SK-N-MC (cell line): ENCODE data around the gene BRMS1L.
"Not testable (repeated sequence)": the region's sequence is repeated elsewhere in the genome, so short reads cannot be mapped to it uniquely, and the experiment has no call there.

Source experiments
- DNase-seq: peaks from one replicate; pipeline ENCODE4 v3.0.0-alpha.2; 2011; ENCODE audit warnings: low read depth, low spot score
- H3K27ac ChIP-seq: fragments of 200-600 bp; sonication (generic); 2 replicates; pipeline ENCODE4 v1.5.1; 2016; ENCODE audit warnings: mixed run types
- H3K36me3 ChIP-seq: fragments of 200-600 bp; sonication (generic); 2 replicates; pipeline ENCODE4 v1.6.1; 2017; ENCODE audit warnings: antibody characterized with exemption, low read length, mixed read lengths; ENCODE audit not compliant: insufficient read depth
- H3K4me3 ChIP-seq: fragments of 200-600 bp; sonication (generic); 2 replicates; pipeline ENCODE4 v1.5.1; 2016
- H3K9ac ChIP-seq: fragments of 200-600 bp; sonication (generic); 2 replicates; pipeline ENCODE4 v1.8.0; 2017; ENCODE audit warnings: mixed run types, mixed read lengths; ENCODE audit not compliant: insufficient read length
- H3K9me3 ChIP-seq: fragments of 200-600 bp; sonication (generic); 2 replicates; pipeline ENCODE4 v1.6.1; 2017; ENCODE audit warnings: low read depth, mild to moderate bottlenecking, antibody characterized with exemption, low read length, moderate library complexity, mixed read lengths
- EZH2 ChIP-seq: fragments of 200-600 bp; sonication (generic); IDR thresholded peaks from one replicate; pipeline ENCODE4 v1.6.1; 2017; ENCODE audit warnings: antibody characterized with exemption
- FOXP2 ChIP-seq: optimal IDR thresholded peaks from 2 replicates; pipeline ENCODE3; 2011; ENCODE audit warnings: mild to moderate bottlenecking, moderate library complexity; ENCODE audit not compliant: insufficient read depth; ENCODE audit errors: extremely low read length, control extremely low read depth
- POLR2AphosphoS5 ChIP-seq: IDR thresholded peaks from 2 replicates; pipeline ENCODE4 v1.6.1; 2012; ENCODE audit warnings: mild to moderate bottlenecking, low read depth, low read length, borderline replicate concordance

BRMS1L gene

DNA sequence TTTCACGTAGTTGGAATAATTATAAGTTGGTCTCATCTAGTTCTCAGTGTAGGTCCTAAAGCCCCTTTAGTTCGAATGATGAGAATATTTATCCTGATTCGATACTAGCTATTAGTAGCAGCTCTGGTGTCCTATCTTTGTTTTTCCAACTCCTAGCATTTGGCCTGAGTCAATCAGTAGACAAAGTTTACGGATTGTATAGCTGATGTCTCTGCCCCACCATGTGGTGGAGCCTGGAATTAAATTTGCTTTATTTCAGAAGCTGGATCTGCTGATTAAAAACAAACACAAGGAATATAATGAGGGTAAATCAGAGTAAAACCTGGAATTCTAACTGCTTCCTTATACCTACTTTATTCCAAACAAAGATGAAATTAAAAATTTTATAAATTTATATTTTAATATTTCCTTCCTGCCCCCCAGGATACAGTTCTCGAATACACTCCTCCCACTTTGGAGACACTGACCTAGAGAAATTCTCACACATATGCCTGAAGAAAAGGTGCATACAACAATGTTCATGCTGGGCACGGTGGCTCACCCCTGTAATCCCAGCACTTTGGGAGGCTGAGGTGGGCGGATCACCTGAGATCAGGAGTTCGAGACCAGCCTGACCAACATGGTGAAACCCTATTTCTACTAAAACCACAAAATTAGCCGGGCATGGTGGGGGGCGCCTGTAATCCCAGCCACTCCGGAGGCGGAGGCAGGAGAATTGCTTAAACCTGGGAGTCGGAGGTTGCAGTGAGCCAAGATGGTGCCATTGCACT, 7.6 kb upstream of the BRMS1L start:
- Histone ChIP-seq H3K9ac (no peak overlapping the region), H3K27ac (no peak overlapping the region), H3K36me3 (no peaks in the 10 kb centered on the region), H3K9me3 (no peaks in the 10 kb centered on the region), H3K4me3 (no peak overlapping the region)
- no peak for DNase-seq
- no peak for TF ChIP-seq EZH2

GRCh38 chr14:35819591-35820540, 6.3 kb upstream of the BRMS1L start:
- no peak overlapping the region for H3K9ac ChIP-seq
- no peaks in the 10 kb centered on the region for H3K9me3 ChIP-seq
- no peak overlapping the region for H3K4me3 ChIP-seq
- TF ChIP-seq EZH2: no peak
- no peak for TF ChIP-seq FOXP2
- no peak for TF ChIP-seq POLR2AphosphoS5
- DNase-seq: no peak
- no peak overlapping the region for H3K27ac ChIP-seq
- H3K36me3 ChIP-seq: no peaks in the 10 kb centered on the region

- H3K9ac ChIP-seq: peak overlapping the region; percentile 32
- H3K36me3 ChIP-seq: no peaks in the 10 kb centered on the region
- peak overlapping the region; percentile 8; the same call in 1 of the 2 replicates for H3K4me3 ChIP-seq
- DNase-seq: no peak
- H3K9me3 ChIP-seq: no peaks in the 10 kb centered on the region
- TF ChIP-seq FOXP2: no peak
- no peak for TF ChIP-seq POLR2AphosphoS5
- TF ChIP-seq EZH2: no peak
- H3K27ac ChIP-seq: peak overlapping the region; percentile 45; the same call in 1 of the 2 replicates
These were observed 4.3 kb upstream of the BRMS1L start for GRCh38 chr14:35821564-35822411.

GRCh38 chr14:35822501-35822900, 3.6 kb upstream of the BRMS1L start:
- TF ChIP-seq FOXP2: no peak
- TF ChIP-seq EZH2: no peak
- no peak for TF ChIP-seq POLR2AphosphoS5
- no peak overlapping the region for H3K27ac ChIP-seq
- no peaks in the 10 kb centered on the region for H3K9me3 ChIP-seq
- H3K9ac ChIP-seq: peak overlapping the region; percentile 32
- DNase-seq: no peak
- H3K36me3 ChIP-seq: no peaks in the 10 kb centered on the region
- peak overlapping the region; percentile 8; the same call in 1 of the 2 replicates for H3K4me3 ChIP-seq

DNA sequence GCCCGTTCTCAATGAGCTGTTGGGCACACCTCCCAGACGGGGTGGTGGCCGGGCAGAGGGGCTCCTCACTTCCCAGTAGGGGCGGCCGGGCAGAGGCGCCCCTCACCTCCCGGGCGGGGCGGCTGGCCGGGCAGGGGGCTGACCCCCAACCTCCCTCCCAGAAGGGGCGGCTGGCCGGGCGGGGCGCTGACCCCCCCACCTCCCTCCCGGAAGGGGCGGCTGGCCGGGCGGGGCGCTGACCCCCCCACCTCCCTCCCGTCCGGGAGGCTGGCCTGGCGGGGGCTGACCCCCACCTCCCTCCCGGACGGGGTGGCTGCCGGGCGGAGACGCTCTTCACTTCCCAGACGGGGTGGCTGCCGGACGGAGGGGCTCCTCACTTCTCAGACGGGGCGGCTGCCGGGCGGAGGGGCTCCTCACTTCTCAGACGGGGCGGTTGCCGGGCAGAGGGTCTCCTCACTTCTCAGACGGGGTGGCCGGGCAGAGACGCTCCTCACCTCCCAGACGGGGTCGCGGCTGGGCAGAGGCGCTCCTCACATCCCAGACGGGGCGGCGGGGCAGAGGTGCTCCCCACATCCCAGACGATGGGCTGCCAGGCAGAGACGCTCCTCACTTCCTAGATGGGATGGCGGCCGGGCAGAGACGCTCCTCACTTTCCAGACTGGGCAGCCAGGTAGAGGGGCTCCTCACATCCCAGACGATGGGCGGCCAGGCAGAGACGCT, 1.5 kb upstream of the BRMS1L start:
- H3K9ac ChIP-seq, H3K27ac ChIP-seq, DNase-seq, H3K4me3 ChIP-seq, H3K9me3 ChIP-seq, H3K36me3 ChIP-seq: not testable (repeated sequence)

- H3K4me3 ChIP-seq: peak overlapping the region; percentile 97
- no peak for TF ChIP-seq POLR2AphosphoS5
- TF ChIP-seq FOXP2: peak; percentile 89
- H3K9me3 ChIP-seq: no peaks in the 10 kb centered on the region
- H3K9ac ChIP-seq: peak overlapping the region; percentile 84
- peak overlapping the region; percentile 82 for H3K27ac ChIP-seq
- DNase-seq: peak; percentile 98
- H3K36me3 ChIP-seq: no peaks in the 10 kb centered on the region
These were observed 245 bp upstream of the BRMS1L start for GRCh38 chr14:35825968-35826217.

DNA sequence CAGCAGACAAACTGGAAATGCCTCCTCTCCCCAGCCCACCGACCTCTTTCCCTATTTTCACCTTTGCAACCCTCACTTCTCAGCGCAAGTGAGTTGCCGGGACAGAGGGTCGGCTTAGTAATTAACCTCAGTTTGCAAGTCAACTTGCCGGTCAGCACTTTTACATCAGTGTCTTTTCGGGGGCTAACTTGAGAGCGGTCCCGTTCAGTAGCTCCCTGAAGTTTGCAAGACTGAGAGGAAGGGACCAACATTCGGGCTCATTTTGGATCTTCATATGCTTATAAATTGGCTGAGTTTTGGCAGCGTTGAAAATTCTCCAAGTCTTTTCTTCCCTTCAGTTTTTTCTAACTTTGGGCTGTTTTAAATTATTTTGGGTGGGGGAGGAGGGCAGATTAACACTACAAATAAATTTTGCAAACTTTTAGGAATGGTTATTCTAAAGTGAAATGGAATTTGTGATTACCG, 846 bp downstream of the BRMS1L start:
- no peaks in the 10 kb centered on the region for H3K9me3 ChIP-seq
- no peak overlapping the region for H3K27ac ChIP-seq
- TF ChIP-seq POLR2AphosphoS5: no peak
- no peak for TF ChIP-seq FOXP2
- TF ChIP-seq EZH2: no peak
- H3K36me3 ChIP-seq: peaks cover 9% of the 10 kb centered on the region
- peak overlapping the region; percentile 97 for H3K4me3 ChIP-seq
- peak overlapping the region; percentile 95 for H3K9ac ChIP-seq
- DNase-seq: no peak
